Suppressor macrophage (primary cell): ENCODE results near the gene USP49.
"Not testable (repeated sequence)": the region's sequence is repeated elsewhere in the genome, so short reads cannot be mapped to it uniquely, and the experiment has no call there.

Experiments used
- DNase-seq, 4 experiments: peaks; one replicate each; pipeline ENCODE4 v3.0.0-alpha.2; 2020 to 2022

Gene USP49

GRCh38 chr6:41811946-41812345 lies 83.2 kb downstream of the USP49 start:
- not testable (repeated sequence) for DNase-seq

- DNase-seq, result no peak
These were observed 84.1 kb downstream of the USP49 start for GRCh38 chr6:41811095-41811494.

- no peak for DNase-seq
These were observed 89.1 kb downstream of the USP49 start for GRCh38 chr6:41805830-41806774.

GRCh38 chr6:41801380-41801779 lies 93.8 kb downstream of the USP49 start:
- peak in 3 of 4 experiments; percentile 13 to 28 (median 19) for DNase-seq

- DNase-seq, result no peak
These were observed 95.6 kb downstream of the USP49 start for GRCh38 chr6:41799559-41799911.

- DNase-seq, result no peak
These were observed 96.1 kb downstream of the USP49 start for GRCh38 chr6:41798901-41799558.

DNA sequence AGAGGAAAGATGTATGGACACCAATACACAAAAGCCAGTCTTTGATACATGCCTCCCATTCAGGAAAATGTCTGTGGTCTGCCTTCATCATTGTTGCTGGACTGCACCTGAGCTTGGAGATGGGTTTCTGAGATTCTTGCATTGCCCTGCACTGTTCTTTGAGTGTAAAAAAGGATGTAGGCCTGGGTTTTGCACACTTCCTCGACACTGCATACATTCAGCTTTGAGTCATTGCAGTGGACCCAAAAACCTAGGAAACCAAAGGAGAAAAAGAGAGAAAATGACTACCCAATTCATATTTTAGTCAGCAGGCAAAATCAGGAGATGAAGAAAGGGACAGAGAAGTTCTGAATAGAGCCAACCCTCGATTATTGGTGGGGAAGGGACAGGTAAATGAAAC lies 98.7 kb downstream of the USP49 start:
- DNase-seq, result no peak

GRCh38 chr6:41791984-41792383 lies 103.2 kb downstream of the USP49 start:
- DNase-seq, result no peak

- no peak for DNase-seq
These were observed 103.9 kb downstream of the USP49 start for GRCh38 chr6:41791305-41791704.

GRCh38 chr6:41790045-41790444 lies 105.1 kb downstream of the USP49 start:
- peak in 1 of 4 experiments; percentile 7 for DNase-seq

- no peak for DNase-seq
These were observed 105.8 kb downstream of the USP49 start for GRCh38 chr6:41789390-41789724.

GRCh38 chr6:41787219-41787917 lies 107.8 kb downstream of the USP49 start, which contains the start of gene TOMM6:
Gene TOMM6 (plus strand): TSS chr6:41787694. CDS start chr6:41787698, 4 bp downstream.
- peak; percentile 97 to 98 (median 98) for DNase-seq

- peak; percentile 86 to 96 (median 94) for DNase-seq
These were observed 108.5 kb downstream of the USP49 start for GRCh38 chr6:41786451-41787218.

GRCh38 chr6:41785689-41786450 lies 109.3 kb downstream of the USP49 start:
- no peak for DNase-seq

DNA sequence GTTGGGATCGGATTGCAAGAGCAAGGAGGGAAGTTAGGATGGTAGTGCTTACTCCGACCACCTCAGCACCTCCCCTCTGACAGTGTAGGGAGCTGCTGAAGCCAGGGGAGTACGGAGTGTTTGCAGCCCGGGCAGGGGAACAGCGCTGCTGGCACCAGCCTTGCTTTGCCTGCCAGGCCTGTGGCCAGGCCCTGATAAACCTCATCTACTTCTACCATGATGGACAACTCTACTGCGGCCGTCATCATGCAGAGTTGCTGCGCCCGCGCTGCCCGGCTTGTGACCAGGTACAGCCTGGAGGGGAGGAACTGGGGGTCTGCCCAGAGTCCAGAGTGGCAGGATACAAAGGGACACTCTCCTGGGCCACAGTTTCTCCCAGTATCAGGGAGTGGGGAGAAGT lies 109.9 kb downstream of the USP49 start:
- no peak for DNase-seq

DNA sequence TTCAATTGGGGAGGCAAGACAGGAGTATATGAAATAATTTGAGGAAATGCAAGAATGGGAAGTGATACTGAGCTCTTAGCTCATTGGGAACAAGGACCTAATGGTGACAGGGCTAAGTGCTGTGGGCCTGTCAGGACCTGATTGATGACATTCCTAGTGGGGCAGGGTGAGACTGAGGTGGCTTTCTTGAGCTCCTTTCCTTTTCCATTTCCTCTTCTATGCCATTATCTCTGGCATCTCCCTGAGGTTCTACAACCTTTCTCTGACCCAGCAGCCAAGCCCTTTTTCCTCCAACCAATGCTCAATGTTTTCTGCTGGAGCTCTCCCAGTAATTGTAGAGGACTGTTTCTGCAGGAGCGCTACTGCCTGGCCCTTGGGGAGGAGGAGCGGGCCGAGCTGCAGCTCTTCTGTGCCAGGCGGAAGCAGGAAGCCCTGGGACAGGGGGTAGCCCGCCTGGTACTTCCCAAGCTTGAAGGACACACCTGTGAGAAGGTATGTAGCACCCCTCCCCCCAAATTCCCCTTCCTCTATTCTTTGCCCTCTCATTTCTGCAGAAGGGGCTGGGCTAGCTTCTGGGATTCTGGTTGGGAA lies 110.5 kb downstream of the USP49 start:
- peak; percentile 60 to 86 (median 80) for DNase-seq

DNA sequence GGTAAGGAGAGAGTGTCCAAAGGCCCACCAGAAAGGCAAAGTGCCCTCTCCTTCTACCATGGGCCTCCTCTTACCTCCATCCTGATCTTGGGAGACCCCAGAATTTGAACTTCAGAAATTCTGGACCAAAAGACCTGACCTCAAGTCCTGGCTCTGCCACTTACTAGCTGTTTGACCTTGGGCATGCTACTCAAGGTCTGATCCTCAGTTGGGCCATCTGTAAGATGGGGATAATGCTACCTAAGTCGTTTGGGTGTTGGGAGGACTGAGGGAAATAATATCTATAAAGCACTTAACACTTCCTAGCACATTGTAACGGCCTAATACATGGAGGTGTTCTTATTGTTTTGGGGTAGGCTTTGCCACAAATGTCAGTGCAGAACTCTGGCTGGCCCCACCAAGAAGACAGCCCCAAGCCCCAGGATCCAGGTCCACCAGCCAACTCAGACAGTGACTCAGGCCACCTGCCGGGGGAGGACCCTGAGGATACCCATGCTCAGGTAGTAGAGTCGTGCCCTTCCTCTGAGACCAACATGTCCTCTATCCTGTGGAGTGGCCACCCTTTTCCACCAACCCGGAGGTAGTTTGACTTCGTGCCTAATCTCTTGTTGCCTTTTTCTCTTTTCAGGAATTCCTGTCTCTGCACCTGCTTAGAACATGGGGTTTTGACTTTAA lies 111.9 kb downstream of the USP49 start:
- DNase-seq, result no peak

DNA sequence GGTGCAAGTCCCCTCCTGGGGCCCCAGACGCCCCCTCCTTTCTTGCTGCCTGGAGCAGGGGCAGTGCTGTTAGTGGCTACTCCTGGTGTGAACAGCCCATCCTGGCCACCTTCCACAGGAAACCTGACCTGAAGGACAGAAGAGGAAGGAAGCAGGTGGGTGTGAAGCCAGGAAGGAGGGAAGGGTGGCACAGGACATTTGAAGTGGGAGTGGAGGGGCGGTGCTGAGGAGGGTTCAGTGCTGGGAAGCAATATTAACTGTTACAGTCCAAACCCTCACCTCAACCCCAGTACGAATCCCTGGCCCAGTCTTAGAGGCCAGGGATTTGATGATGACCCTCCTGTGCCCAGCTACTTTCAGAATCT lies 113.8 kb downstream of the USP49 start:
- DNase-seq, result no peak

DNA sequence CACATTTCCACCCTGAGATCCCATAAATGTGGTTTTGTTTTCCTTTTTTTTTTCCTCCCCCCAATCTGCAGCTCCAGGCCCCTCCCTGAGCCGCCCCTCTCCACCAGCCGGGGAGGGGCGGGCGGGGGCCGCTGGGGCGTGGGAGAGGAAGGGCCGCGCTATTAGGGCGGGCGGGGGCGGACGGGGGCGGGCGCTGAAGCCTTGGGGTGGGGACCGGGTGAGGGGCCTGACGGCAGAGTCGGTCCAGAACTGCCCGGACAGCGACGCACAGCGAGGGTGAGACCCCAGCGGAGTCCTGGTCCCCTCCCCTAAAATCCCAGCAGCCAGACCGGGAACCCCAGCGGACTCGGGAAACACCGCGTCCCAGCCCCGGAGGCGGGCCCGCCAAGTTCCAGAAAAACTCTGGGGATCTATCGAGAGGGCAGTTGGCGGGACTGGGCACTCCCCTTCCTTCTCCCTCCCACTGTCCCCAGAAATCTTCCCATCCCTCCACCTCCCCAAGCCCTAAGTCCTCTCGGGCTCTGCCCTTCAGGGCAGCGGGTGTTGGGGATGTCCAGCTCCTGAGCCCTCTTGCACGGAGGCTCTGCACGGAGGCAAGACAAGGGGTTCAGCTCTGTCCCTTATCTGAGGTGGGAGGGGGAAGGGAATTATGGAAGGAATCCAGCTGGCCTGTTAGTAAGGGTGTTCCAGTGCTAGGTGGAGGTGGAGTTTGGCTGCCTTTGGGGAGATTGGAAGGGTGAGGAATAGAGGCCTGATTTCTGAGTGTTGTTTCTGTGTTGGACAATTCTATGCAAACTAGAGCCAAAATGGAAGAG lies 114.4 kb downstream of the USP49 start, which contains the start of gene PRICKLE4:
PRICKLE4 (plus strand) TSS at position 232 of the 815 bp plus-strand sequence. CDS start 2,692 bp downstream, outside the sequence.
- peak; percentile 11 to 58 (median 26) for DNase-seq
